Karpas-422 (cell line): ENCODE measurements around the gene GRIK5. TPM values are rescaled to one million over a fixed set of nuclear protein-coding genes. Genes with fewer than 3 reads are reported as not detected.

Experiments
- DNase-seq: peaks from one replicate; pipeline ENCODE4 v3.0.0-alpha.2; 2015
- H2AFZ ChIP-seq: fragments of 200-600 bp; sonication (generic); 2 replicates; pipeline ENCODE4 v1.6.1; 2014; ENCODE audit warnings: antibody characterized with exemption, low read length, mixed read lengths
- H3K27ac ChIP-seq: fragments of 200-600 bp; sonication (generic); 2 replicates; pipeline ENCODE4 v1.5.1; 2014; ENCODE audit warnings: mild to moderate bottlenecking, low read length, moderate library complexity
- H3K27me3 ChIP-seq: fragments of 200-600 bp; sonication (generic); 2 replicates; pipeline ENCODE4 v1.6.1; 2014; ENCODE audit warnings: low read length, mixed read lengths
- H3K36me3 ChIP-seq: fragments of 200-600 bp; sonication (generic); 2 replicates; pipeline ENCODE4 v1.6.1; 2014; ENCODE audit warnings: low read length, mixed read lengths; ENCODE audit not compliant: insufficient read depth
- H3K4me1 ChIP-seq: fragments of 200-600 bp; sonication (generic); 2 replicates; pipeline ENCODE4 v1.6.1; 2014; ENCODE audit warnings: mild to moderate bottlenecking, low read length, mixed read lengths
- H3K4me2 ChIP-seq: fragments of 200-600 bp; sonication (generic); 2 replicates; pipeline ENCODE4 v1.6.1; 2014; ENCODE audit warnings: low read length, low read depth, mild to moderate bottlenecking; ENCODE audit not compliant: poor library complexity, severe bottlenecking
- H3K4me3 ChIP-seq: fragments of 200-600 bp; sonication (generic); 2 replicates; pipeline ENCODE4 v1.5.1; 2014; ENCODE audit warnings: mild to moderate bottlenecking, antibody characterized with exemption, low read length, mixed read lengths
- H3K79me2 ChIP-seq: fragments of 200-600 bp; sonication (generic); 2 replicates; pipeline ENCODE4 v1.6.1; 2014; ENCODE audit warnings: mild to moderate bottlenecking, low read length, mixed read lengths
- H3K9ac ChIP-seq: fragments of 200-600 bp; sonication (generic); 2 replicates; pipeline ENCODE4 v1.6.0; 2014; ENCODE audit warnings: low read length
- H3K9me2 ChIP-seq: fragments of 200-600 bp; sonication (generic), shearing (Covaris generic); replicated peaks from 2 replicates; pipeline ENCODE4 v1.6.0; 2014; ENCODE audit warnings: mild to moderate bottlenecking, low read length, moderate library complexity; ENCODE audit not compliant: insufficient read depth
- H3K9me3 ChIP-seq: fragments of 300-700, 200-600 bp; sonication (generic); 2 replicates; pipeline ENCODE4 v1.6.1; 2014; ENCODE audit warnings: low read length, mixed read lengths
- H4K20me1 ChIP-seq: fragments of 200-600 bp; sonication (generic); 2 replicates; pipeline ENCODE4 v1.6.1; 2014; ENCODE audit warnings: mild to moderate bottlenecking, antibody characterized with exemption, low read length, low read depth; ENCODE audit not compliant: insufficient read depth
- total RNA-seq: library from RNA; depleted of rRNA; stranded (reverse); fragments of >200 nt; shearing (Covaris generic); gene quantifications from 2 replicates; pipeline ENCODE4 v1.2.3, GENCODE V29; 2014; ENCODE audit warnings: low replicate concordance

Gene GRIK5
- total RNA-seq, 1 experiment from 2014 or later, result 0.07 TPM

DNA sequence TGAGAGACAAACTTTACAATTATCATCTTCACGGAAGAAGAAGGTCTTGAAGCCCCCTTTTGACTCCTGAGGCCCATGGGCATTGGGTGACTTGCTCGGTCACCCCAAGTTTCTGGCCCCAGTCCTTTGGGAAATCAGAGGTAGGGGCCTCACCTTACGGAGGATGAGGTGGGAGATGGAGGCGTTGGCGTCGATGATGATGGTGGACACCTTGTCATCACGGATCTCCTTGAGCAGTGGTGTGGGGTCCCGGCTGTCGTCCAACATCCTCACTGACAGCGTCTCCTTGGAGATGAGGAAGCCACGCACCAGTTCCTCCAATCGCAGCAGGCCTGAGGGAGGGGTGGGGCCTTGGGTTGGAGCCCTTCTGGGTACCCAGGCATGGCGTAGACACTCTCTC lies 10.8 kb downstream of the GRIK5 start:
- Histone ChIP-seq H2AFZ (no peak overlapping the region), H3K4me1 (no peaks in the 10 kb centered on the region), H3K4me3 (no peak overlapping the region), H3K27ac (no peak overlapping the region), H3K36me3 (no peaks in the 10 kb centered on the region), H3K27me3 (no peaks in the 10 kb centered on the region), H3K79me2 (no peaks in the 10 kb centered on the region), H4K20me1 (no peaks in the 10 kb centered on the region), H3K9ac (no peak overlapping the region), H3K9me3 (no peaks in the 10 kb centered on the region), H3K4me2 (no peak overlapping the region), H3K9me2 (no peaks in the 10 kb centered on the region)
- no peak for DNase-seq

DNA sequence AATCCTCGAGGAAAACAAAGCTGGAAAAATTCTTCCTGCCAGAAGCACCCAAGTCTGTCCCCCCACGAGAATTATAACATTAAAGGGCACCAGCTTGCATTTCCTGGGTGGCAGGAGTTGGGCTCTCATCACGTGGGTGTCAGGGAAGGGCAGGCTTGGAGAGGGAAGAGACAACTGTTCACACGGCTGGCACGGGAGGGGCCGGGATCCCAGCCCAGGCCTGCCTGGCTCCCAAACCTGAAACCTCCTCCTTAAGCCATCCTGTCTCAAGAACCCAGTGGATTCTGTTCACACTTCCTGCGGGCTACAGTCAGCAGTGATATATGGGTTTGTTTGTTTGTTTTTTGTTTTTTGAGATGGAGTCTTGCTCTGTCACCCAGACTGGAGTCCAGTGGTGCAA lies 12.2 kb downstream of the GRIK5 start:
- Histone ChIP-seq H3K9ac (no peak overlapping the region), H3K79me2 (no peaks in the 10 kb centered on the region), H4K20me1 (no peaks in the 10 kb centered on the region), H3K4me3 (no peak overlapping the region), H3K4me2 (no peak overlapping the region), H3K36me3 (no peaks in the 10 kb centered on the region), H3K27ac (no peak overlapping the region), H3K4me1 (no peaks in the 10 kb centered on the region), H3K9me2 (no peaks in the 10 kb centered on the region), H2AFZ (no peak overlapping the region), H3K27me3 (no peaks in the 10 kb centered on the region), H3K9me3 (no peaks in the 10 kb centered on the region)
- no peak for DNase-seq

DNA sequence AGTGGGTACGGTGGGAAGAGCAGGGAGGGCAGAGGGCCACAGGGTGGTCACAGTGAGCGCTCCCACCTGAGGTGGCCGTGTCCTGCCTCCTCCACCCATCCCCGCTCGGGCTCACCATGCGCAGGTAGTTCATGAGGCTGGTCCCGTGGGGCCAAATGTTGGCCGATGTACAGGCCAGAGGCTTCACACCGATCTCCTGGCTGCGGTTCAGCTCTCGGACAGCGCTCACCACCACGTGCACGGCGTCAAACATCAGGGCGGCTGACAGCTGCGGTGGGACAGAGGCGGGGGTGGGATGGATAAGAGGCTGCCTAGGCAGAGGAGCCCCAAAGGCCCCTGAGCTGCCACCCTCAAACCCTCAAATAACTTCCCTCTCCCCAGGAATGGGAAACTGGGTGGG lies 15.8 kb downstream of the GRIK5 start:
- Histone ChIP-seq H3K27ac (no peak overlapping the region), H3K9me2 (no peaks in the 10 kb centered on the region), H3K9ac (no peak overlapping the region), H3K27me3 (no peaks in the 10 kb centered on the region), H3K9me3 (no peaks in the 10 kb centered on the region), H4K20me1 (no peaks in the 10 kb centered on the region), H3K4me2 (no peak overlapping the region), H3K36me3 (no peaks in the 10 kb centered on the region), H3K4me3 (no peak overlapping the region), H3K79me2 (no peaks in the 10 kb centered on the region), H2AFZ (no peak overlapping the region), H3K4me1 (peaks cover 3% of the 10 kb centered on the region)
- DNase-seq, result no peak

DNA sequence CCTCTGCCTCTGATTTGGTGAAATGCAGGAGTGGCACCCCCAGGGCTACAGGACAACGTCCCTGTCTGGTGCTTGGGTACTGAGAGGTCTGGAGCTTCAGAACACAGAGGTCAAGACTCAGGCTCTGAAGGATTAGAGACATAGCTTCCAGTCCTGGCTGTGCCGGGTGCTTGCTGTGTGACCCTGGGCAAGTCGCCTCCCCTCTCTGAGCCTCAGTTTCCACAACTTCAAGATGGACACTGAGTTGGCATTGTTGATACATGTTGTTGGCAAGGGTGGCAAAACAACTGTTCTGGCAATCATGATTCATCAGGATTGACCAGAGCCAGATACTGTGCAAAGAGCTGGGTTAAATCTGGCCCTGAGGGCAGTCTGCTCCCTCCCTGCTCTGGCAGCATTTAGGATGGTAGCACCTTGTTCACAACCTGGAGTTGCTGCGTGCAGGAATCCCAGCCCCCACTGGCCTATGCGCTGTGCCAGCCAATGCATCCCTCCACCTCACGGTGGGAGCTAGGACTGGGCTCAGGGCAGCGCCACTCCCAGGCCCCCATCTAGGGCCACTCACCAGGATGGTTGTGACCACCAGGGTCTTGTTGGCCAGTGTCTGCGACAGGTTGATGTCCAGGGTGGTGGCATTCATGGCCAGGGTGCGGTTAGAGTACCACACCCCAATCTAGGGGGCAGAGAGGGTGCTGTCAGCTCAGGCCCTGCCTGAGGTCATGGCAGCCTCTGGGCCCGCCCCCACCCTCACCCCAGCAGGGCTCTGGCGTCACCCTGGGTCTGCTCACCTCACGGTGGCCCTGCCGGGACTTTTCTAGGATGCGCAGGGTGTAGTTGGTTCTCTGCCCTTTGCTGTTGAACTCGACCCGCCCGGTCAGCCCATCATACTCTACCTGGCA lies 16.7 kb downstream of the GRIK5 start:
- Histone ChIP-seq H3K4me3 (no peak overlapping the region), H3K4me2 (no peak overlapping the region), H3K4me1 (peaks cover 9% of the 10 kb centered on the region), H3K9me2 (no peaks in the 10 kb centered on the region), H3K36me3 (no peaks in the 10 kb centered on the region), H3K9me3 (no peaks in the 10 kb centered on the region), H3K27me3 (no peaks in the 10 kb centered on the region), H4K20me1 (no peaks in the 10 kb centered on the region), H3K9ac (no peak overlapping the region), H3K27ac (no peak overlapping the region), H2AFZ (no peak overlapping the region), H3K79me2 (no peaks in the 10 kb centered on the region)
- DNase-seq, result no peak

DNA sequence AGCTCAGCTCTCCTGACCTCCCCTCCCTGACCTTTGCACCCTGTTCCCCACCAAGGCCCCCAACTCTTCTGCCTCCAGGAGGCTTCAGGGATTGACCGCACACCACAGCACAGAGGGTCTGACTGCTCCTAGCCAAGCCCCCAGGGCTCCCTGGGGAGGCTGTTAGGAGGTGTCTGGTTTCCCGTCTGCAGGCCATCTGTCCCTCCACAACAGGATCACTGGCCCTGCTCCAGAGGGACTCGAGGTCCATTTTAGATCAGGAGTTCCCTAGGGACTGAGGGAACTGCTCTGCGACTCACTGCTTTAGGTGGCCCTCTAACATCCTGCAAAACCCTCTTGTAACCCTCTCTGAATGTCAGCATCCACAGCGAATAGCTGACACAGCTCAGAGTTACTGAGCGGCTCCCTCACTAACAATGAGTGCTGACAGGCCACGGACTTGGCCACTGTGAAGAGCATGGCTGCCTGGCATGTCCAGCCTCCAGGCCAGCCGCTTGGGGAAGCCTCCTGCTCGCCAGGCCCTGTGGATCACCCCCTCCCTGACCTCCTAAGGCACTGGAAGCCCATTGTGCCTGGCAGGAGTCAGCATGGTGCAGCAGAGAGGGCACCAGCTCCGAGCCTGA lies 17.7 kb downstream of the GRIK5 start:
- Histone ChIP-seq H3K79me2 (no peaks in the 10 kb centered on the region), H3K4me2 (no peak overlapping the region), H2AFZ (no peak overlapping the region), H3K9me2 (no peaks in the 10 kb centered on the region), H3K36me3 (no peaks in the 10 kb centered on the region), H3K4me1 (peaks cover 9% of the 10 kb centered on the region), H3K9ac (no peak overlapping the region), H3K9me3 (no peaks in the 10 kb centered on the region), H3K4me3 (no peak overlapping the region), H3K27ac (no peak overlapping the region), H4K20me1 (no peaks in the 10 kb centered on the region), H3K27me3 (no peaks in the 10 kb centered on the region)
- no peak for DNase-seq

DNA sequence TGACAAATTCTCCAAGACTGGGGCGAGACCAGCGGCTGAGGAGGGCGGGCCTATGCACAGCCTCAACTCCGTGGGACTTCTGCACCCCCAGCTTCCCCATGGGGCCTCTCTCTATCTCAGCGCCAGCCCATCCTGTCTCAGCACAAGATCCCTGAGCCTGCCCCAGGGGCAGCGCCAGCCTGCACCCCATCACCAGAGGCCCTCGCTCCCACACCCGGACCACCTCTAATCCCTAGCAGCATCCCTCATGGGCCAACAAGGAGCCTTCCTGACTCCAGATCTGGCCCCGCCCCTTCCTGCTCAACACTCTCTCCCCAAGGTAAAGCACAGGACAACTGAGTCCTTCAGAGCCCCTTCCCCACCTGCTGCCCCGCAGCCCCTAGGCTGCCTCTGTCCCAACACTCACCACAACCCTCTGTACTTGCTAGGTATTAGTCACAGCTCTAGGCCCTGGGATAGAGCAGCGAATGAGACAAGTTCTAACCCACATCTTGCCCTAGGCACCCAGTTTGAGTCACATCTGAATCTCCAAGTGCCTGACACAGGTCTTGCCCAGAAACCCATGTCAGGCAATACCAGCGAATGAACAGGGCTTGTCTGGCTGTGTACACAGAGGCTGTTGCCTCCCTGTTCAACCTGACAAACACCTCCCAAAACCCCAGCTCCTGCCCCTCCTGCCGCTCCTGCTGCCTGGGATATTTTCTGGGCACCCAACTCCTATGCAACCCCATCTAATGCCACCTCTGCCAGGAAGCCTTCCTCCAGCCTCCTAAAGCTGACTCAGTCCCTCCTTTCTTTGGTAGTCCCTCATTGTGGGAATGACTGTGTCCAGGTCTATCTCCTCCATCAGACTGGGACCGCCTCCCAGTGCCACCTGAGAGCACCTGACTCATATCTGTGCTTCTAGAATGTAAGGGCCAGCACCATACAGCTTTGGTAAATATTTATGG lies 18.6 kb downstream of the GRIK5 start:
- Histone ChIP-seq H3K27ac (no peak overlapping the region), H3K36me3 (no peaks in the 10 kb centered on the region), H2AFZ (no peak overlapping the region), H3K9me2 (no peaks in the 10 kb centered on the region), H3K4me2 (no peak overlapping the region), H3K27me3 (no peaks in the 10 kb centered on the region), H3K4me1 (peaks cover 9% of the 10 kb centered on the region), H3K4me3 (no peak overlapping the region), H3K9ac (no peak overlapping the region), H3K79me2 (no peaks in the 10 kb centered on the region), H3K9me3 (no peaks in the 10 kb centered on the region), H4K20me1 (no peaks in the 10 kb centered on the region)
- DNase-seq, result no peak

DNA sequence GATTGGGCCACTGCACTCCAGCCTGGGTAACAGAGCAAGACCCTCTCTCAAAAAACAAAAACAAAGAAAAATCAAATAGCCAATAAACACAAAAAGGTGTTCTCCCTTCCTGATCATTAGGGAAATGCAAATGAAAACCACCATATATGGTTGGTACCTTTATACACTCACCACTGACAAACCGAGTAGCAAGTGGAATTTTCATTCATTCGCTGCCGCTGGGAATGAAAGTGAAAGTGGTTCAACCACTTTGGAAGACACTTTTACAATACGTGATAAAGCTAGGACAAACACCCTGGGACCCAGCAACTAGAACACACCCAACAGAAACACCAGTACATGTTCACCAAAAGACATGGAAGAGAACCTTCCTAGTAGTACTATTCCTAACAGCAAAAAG lies 21.0 kb downstream of the GRIK5 start:
- Histone ChIP-seq H3K4me3 (peak overlapping the region; percentile 51), H3K4me2 (peak overlapping the region; percentile 61), H3K9ac (peak overlapping the region; percentile 12; the same call in 1 of the 2 replicates), H4K20me1 (no peaks in the 10 kb centered on the region), H3K79me2 (no peaks in the 10 kb centered on the region), H3K9me3 (no peaks in the 10 kb centered on the region), H2AFZ (peak overlapping the region; percentile 47; the same call in 1 of the 2 replicates), H3K27ac (no peak overlapping the region), H3K27me3 (no peaks in the 10 kb centered on the region), H3K4me1 (peaks cover 9% of the 10 kb centered on the region), H3K36me3 (no peaks in the 10 kb centered on the region), H3K9me2 (no peaks in the 10 kb centered on the region)
- DNase-seq, result no peak

DNA sequence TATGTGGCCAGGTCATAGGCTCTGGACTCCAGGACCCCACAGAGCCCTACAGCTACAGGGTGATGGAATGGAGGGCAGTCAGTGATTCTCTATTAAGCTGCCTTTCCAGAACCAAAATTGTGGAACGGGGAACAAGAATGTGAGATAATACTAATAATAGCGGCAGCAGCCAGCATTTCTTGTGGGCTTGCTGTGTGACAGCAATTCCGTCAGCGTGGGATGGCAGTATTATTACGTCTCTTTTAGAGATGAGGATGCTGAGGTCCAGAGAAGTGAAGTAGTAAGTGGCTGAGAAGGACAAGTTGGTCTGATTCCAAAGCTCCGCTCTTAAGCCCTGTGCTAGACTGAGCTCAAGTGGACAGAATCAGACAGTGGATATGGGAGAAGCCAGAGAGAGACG lies 24.4 kb downstream of the GRIK5 start:
- Histone ChIP-seq H3K36me3 (no peaks in the 10 kb centered on the region), H3K9ac (no peak overlapping the region), H2AFZ (no peak overlapping the region), H3K4me3 (no peak overlapping the region), H3K4me1 (peaks cover 9% of the 10 kb centered on the region), H4K20me1 (no peaks in the 10 kb centered on the region), H3K9me2 (no peaks in the 10 kb centered on the region), H3K27ac (no peak overlapping the region), H3K27me3 (no peaks in the 10 kb centered on the region), H3K9me3 (no peaks in the 10 kb centered on the region), H3K4me2 (no peak overlapping the region), H3K79me2 (no peaks in the 10 kb centered on the region)
- no peak for DNase-seq
